Measurements from ENCODE around the gene TENT4B.

DNA sequence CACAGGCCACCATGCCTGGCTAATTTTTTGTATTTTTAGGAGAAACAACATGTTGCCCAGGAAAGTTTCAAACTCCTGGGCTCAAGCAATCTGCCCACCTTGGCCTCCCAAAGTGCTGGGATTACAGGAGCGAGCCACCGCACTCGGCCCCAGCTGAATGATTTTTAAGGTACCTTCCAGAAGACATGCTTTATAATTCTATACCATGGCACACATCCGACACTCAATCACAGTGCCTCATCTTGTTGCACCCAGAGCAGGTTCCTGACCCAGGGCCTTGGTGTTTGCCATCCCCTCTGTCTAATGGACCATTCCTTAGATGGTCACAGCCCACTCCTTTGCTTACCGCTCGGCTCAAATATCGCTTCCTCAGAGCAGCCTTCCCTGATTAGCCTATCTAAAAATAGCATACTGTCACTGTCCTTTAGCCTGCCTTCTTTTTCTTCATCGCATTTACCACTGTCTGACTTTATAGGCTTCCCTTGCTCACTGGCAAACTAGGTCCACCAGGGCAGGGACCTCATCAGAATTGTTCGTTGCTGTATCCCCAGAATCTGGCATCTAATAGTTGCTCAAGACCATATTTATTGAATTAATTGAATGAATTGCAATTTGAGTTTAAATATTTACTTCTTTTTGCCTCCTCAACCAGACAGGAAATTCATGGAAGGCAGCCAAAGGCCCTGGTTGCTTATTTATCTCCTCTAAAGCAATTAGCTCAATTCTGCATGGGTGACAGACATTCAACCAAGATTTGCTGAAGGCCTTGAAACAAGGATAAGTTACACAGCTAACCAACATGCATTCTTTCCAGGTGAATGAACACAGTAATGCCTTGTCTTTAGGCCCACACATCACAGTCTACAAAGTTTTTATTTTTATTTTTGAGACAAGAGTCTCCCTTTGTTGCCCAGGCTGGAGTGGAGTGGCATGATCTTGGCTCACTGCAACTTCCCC is 6.3 kb upstream of the TENT4B start:
- no peak for TF ChIP-seq CTCF (IDR thresholded peaks at IDR 0.05)
- TF ChIP-seq POLR2A (IDR thresholded peaks at IDR 0.05) = no peak
- TF ChIP-seq POLR2AphosphoS5 (IDR thresholded peaks at IDR 0.05) = no peak
